Aorta (tissue), 5 donors: ENCODE measurements around the gene TSNAX. TPM values are rescaled to one million over a fixed set of nuclear protein-coding genes. Genes with fewer than 3 reads are reported as not detected.

Experiments used
- ATAC-seq: fragments of 200-7000 bp; cut with Tn5 transposase; one replicate; pipeline ENCODE4 v1.9.1; 2022; ENCODE audit warnings: moderate library complexity; ENCODE audit not compliant: low FRiP score
- DNase-seq, 2 donors: peaks; one replicate each; pipeline ENCODE4 v3.0.0-alpha.2; 2020
- H3K27ac ChIP-seq, 2 donors: one replicate each; pipeline ENCODE4 v1.5.1; 2013; ENCODE audit warnings: low read length in 2 of 2, mild to moderate bottlenecking in 2 of 2, moderate library complexity in 2 of 2, control low read depth in 1 of 2, inconsistent platforms in 1 of 2, low read depth in 1 of 2
- H3K27me3 ChIP-seq, 2 donors: one replicate each; pipeline ENCODE4 v1.6.1; 2013; ENCODE audit warnings: control low read depth in 1 of 2, low read length in 1 of 2, mild to moderate bottlenecking in 1 of 2, moderate library complexity in 1 of 2; ENCODE audit not compliant: insufficient read depth in 2 of 2, control insufficient read depth in 1 of 2
- H3K36me3 ChIP-seq, 2 donors: one replicate each; pipeline ENCODE4 v1.6.1; 2013; ENCODE audit warnings: control low read depth in 1 of 2, low read length in 1 of 2, mild to moderate bottlenecking in 1 of 2; ENCODE audit not compliant: insufficient read depth in 2 of 2, control insufficient read depth in 1 of 2
- H3K4me1 ChIP-seq, 2 donors: one replicate each; pipeline ENCODE4 v1.6.1; 2013; ENCODE audit warnings: low read length in 2 of 2, control low read depth in 1 of 2, mild to moderate bottlenecking in 1 of 2, moderate library complexity in 1 of 2; ENCODE audit not compliant: insufficient read depth in 2 of 2, control insufficient read depth in 1 of 2
- H3K4me3 ChIP-seq, 2 donors: one replicate each; pipeline ENCODE4 v1.5.1; 2013; ENCODE audit warnings: low read length in 2 of 2, control low read depth in 1 of 2, mild to moderate bottlenecking in 1 of 2
- H3K9me3 ChIP-seq: one replicate; pipeline ENCODE4 v1.6.1; 2013; ENCODE audit warnings: mild to moderate bottlenecking, low read length; ENCODE audit not compliant: control insufficient read depth
- WGBS, 2 donors: extraction: QIAGEN DNeasy Blood & Tissue Kit; methylation state at CpG; one replicate each; pipeline ENCODE4 v1.1.7; 2013; 5-methylcytosine and 5-hydroxymethylcytosine counted together
- intact Hi-C, 2 donors: fragments of 100-400 bp; cut with DNase I; formaldehyde crosslinking; loops; one replicate each; pipeline versions ENCODE4 v1.14.2 to v1.15.0; 2022
- polyA plus RNA-seq, 2 donors: library from polyadenylated mRNA; stranded (reverse); fragments of 200-250 nt; gene quantifications; one replicate each; pipeline ENCODE4 v1.2.3, GENCODE V29; 2013
- total RNA-seq, 2 donors: library from RNA; stranded (reverse); fragmentation: NEBNext Ultra II Directional; extraction: Animal tissue kit (Norgen Biotek cat#: 25700); gene quantifications; one replicate each; pipeline ENCODE4 v1.2.1, GENCODE V29; 2021
- donor health status: healthy with polysubstance abuse.
- donor health status: Bipolar disorder and iron deficiency.
- donor health status: DM: no; HTN: no; CAD: no.
- donor health status: DM: no; HTN: no; CAD: no.
- donor health status: DM: yes; HTN: yes; CAD: no.

The TSNAX gene
- total and polyA plus RNA-seq, 4 donors: 19.3 to 42.0 (median 28.9) TPM

DNA sequence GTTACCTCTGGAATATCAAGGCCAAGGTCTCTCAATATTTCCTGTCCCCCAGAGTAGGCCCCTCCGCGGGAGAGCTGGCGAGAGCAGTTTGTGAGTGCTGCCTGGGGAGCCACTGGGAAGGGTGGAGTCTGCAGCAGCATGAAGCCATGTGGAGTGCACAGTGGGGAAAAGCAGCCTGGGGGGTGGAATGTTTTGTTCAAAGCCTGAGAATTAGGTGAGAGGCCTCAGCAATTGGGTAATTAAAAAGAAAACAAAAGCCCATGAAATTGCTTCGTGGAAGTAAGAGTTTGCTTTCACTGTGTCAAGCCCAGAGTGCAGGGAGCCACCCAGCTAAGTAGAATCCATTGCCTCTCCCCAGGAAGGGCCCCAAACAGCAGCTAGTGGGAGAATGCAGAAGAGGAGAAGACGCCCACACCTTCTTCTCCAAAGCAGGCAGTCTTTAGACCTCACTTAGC is 67.9 kb downstream of the TSNAX start:
- 42 to 53% methylated on average over 5 of the region's 5 CpGs for WGBS, 2 donors
- no peaks in the 10 kb centered on the region for H3K4me1 ChIP-seq
- DNase-seq (no peak), ATAC-seq (no peak)
- H3K36me3 ChIP-seq: no peaks in the 10 kb centered on the region
- no peak overlapping the region for H3K27ac ChIP-seq
- intact Hi-C loops: no loop called here
- H3K27me3 ChIP-seq: no peaks in the 10 kb centered on the region
- no peaks in the 10 kb centered on the region for H3K9me3 ChIP-seq
- no peak overlapping the region for H3K4me3 ChIP-seq

- no peak for ATAC-seq
- Histone ChIP-seq H3K27ac (no peak overlapping the region), H3K9me3 (no peaks in the 10 kb centered on the region), H3K4me1 (no peaks in the 10 kb centered on the region), H3K27me3 (no peaks in the 10 kb centered on the region), H3K36me3 (no peaks in the 10 kb centered on the region), H3K4me3 (no peak overlapping the region)
- intact Hi-C loops: no loop called here
- no peak for DNase-seq
- WGBS, 2 donors: 69 to 84% methylated on average over 1 of the region's 1 CpG
Measured at GRCh38 chr1:231597971-231598370, 69.5 kb downstream of the TSNAX start.

GRCh38 chr1:231600458-231600976 is 72.0 kb downstream of the TSNAX start:
- H3K27ac ChIP-seq: no peak overlapping the region
- H3K27me3 ChIP-seq: no peaks in the 10 kb centered on the region
- no peak overlapping the region for H3K4me3 ChIP-seq
- 21 to 25% methylated on average over 7 of the region's 7 CpGs for WGBS, 2 donors
- ATAC-seq: no peak
- intact Hi-C loops: no loop called here
- H3K4me1 ChIP-seq: peaks cover 0 to 1% of the 10 kb centered on the region in 2 donors
- H3K36me3 ChIP-seq: no peaks in the 10 kb centered on the region
- H3K9me3 ChIP-seq: no peaks in the 10 kb centered on the region
- no peak for DNase-seq

DNA sequence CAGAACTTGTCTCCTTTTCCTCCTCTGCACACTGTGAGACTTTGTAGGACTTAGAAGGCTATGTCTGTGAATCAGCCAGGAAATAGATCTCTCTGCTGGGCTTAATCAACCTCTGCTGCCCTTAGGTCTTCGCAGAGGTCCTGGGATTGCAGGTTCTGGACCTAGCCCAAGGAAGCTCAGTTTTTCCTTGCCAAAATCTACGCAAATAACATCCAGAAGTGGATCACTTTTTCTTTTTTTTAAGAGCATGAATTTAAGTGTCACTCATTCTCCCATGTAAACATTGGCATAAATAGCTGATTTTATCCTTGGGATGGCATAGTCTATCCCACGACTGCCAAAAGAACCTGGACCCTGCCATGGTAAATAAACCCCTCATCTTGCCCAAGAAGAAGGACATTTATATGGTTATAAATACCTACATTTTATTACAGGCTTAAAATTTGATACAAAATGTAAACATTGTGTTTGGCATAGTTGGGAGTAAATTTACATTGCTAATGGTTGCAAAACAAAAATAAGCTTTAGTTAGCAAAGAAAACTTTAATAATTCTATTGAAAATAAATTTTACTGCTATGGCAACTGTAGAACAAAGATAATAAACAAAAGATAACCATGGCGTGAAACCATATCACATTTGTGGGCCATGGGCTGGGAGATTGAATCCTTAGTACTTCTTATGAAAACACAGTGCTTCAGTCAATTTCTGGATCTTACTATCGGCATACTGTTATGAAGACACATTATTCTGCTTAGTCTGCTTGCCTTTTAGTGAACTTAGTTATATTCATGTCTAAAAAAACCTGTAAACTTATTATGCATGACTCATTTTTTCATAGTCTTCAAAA is 73.6 kb downstream of the TSNAX start:
- Histone ChIP-seq H3K36me3 (no peaks in the 10 kb centered on the region), H3K9me3 (no peaks in the 10 kb centered on the region), H3K27ac (no peak overlapping the region), H3K4me3 (no peak overlapping the region), H3K27me3 (no peaks in the 10 kb centered on the region), H3K4me1 (peaks cover 0 to 1% of the 10 kb centered on the region in 2 donors)
- intact Hi-C loops: no loop called here
- ATAC-seq (no peak), DNase-seq (no peak)
- WGBS, 2 donors: 4 to 12% methylated on average over 5 of the region's 5 CpGs

GRCh38 chr1:231602673-231602984 is 74.2 kb downstream of the TSNAX start:
- Histone ChIP-seq H3K27ac (no peak overlapping the region), H3K27me3 (no peaks in the 10 kb centered on the region), H3K36me3 (no peaks in the 10 kb centered on the region), H3K4me1 (peaks cover 0 to 1% of the 10 kb centered on the region in 2 donors), H3K4me3 (no peak overlapping the region), H3K9me3 (no peaks in the 10 kb centered on the region)
- DNase-seq (no peak), ATAC-seq (no peak)
- WGBS, 2 donors: 69 to 76% methylated on average over 4 of the region's 4 CpGs
- intact Hi-C loops: no loop called here

- no peak overlapping the region for H3K27ac ChIP-seq
- no peaks in the 10 kb centered on the region for H3K9me3 ChIP-seq
- ATAC-seq: peak; percentile 66
- peak overlapping the region; percentile 64 to 79 for H3K4me3 ChIP-seq
- no peaks in the 10 kb centered on the region for H3K27me3 ChIP-seq
- H3K4me1 ChIP-seq: peaks cover 0 to 1% of the 10 kb centered on the region in 2 donors
- intact Hi-C loops: no loop called here
- no peak for DNase-seq
- no peaks in the 10 kb centered on the region for H3K36me3 ChIP-seq
- 29 to 30% methylated on average over 8 of the region's 8 CpGs for WGBS, 2 donors
Measured at GRCh38 chr1:231603598-231604275, 75.3 kb downstream of the TSNAX start.

- Histone ChIP-seq H3K9me3 (no peaks in the 10 kb centered on the region), H3K27ac (no peak overlapping the region), H3K4me1 (peaks cover 0 to 1% of the 10 kb centered on the region in 2 donors), H3K36me3 (no peaks in the 10 kb centered on the region), H3K4me3 (no peak overlapping the region), H3K27me3 (no peaks in the 10 kb centered on the region)
- intact Hi-C loops: no loop called here
- no peak for ATAC-seq
- 58 to 66% methylated on average over 2 of the region's 2 CpGs for WGBS, 2 donors
- DNase-seq: no peak
Measured at GRCh38 chr1:231604276-231604621, 75.8 kb downstream of the TSNAX start.

DNA sequence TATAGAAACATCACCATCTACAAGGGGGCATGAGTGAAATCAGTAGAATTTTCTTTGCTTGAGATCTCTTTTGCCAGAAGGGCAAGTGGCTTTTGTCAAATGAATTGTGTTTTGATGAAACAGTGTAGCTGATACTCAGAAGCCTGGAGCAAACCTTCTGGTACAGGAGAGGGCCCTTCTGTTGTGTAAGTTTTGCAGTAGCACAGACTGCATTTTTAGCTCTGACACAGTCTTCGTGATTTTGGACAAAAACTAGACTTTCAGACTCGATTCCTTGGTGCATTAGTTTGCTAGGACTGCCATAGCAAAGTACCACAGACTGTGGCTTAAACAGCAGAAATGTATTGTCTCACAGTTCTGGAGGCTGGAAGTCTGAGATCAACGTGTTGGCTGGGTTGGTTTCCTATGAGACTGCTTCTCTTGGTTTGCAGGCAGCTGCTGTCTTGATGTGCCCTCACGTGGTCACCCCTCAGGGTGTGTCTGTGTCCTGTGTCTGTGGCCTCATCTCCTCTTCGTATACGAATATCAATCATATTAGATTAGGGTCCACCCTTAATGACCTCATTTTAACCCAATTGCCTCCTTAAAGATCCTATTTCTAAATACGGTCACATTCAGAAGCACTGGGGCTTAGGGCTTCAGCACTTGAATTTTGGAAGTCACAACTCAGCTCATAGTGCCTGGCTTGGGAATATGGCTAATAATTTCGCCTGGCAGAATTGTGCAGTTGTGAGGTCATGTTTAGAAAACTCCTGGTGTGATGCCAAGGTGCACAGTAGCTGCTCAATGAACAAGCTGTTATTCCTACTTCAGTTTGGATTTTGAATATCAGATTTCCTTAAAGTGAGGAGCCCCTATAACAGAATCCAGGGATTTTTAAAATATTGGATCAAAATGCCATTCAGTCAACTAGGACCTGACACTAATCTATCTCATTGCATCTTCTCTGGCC is 77.0 kb downstream of the TSNAX start:
- ATAC-seq: no peak
- Histone ChIP-seq H3K9me3 (no peaks in the 10 kb centered on the region), H3K27ac (no peak overlapping the region), H3K4me1 (peaks cover 0 to 1% of the 10 kb centered on the region in 2 donors), H3K4me3 (no peak overlapping the region), H3K27me3 (no peaks in the 10 kb centered on the region), H3K36me3 (no peaks in the 10 kb centered on the region)
- DNase-seq: no peak
- intact Hi-C loops: loop anchor here in 1 of 2 donors (5.0 kb wide), 1 partner anchor 248 kb away; no protein-coding TSS in a partner anchor
- 66 to 70% methylated on average over 8 of the region's 8 CpGs for WGBS, 2 donors
